Hypothalamus (tissue), 51 donors: ENCODE measurements around the gene DBX1.
"Not testable (repeated sequence)": the region's sequence is repeated elsewhere in the genome, so short reads cannot be mapped to it uniquely, and the experiment has no call there.

Experiments used
- DNase-seq, 51 donors: peaks; one replicate each; lab custom pipeline; 2025; lab: John Stamatoyannopoulos, UW

DBX1 gene

GRCh38 chr11:20160425-20161229 lies at the start of gene DBX1:
TSS of gene DBX1 (minus strand) at chr11:20160475. CDS start at chr11:20160324, 151 bp downstream.
- DNase-seq: no peak

- no peak for DNase-seq
Measured at GRCh38 chr11:20208622-20209111, 48.4 kb upstream of the DBX1 start.

- DNase-seq: no peak
Measured at GRCh38 chr11:20207781-20208621, 47.7 kb upstream of the DBX1 start.

DNA sequence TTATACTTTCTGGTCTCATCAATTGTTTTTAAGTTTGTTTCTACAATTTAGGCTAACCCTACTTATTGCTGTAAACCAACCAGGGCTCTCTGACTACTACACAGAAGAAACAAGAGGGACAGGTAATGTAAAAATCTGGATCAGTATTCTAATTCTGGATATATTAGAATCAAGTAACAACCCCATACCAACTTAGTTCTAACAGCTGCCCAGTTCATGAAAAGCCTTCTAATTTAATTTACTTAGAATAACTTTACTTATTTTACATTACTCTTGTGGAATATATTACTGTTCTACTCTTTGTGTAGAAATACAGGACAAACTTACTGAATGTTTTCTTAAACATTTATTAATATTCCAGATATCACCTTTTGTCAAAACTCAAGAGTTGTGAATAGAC lies 45.5 kb upstream of the DBX1 start:
- no peak for DNase-seq

DNA sequence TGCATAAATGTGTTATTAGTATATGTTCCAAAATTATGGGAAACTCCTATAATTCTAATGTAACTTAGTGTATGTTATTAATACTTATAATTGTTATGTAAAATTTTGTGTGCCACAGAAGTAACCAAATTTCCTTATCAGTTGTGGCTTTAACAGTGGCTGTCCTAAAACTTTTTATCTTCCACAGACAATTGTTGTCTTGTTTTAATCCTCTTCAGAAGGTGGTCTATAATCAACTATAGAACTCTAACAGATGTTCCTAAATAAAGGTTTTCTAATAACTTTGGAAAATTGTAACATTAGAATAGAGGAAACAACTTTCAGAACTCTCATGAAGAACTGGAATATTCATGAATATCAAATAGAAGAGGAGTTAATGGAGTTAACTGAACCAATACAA lies 44.4 kb upstream of the DBX1 start:
- no peak for DNase-seq

DNA sequence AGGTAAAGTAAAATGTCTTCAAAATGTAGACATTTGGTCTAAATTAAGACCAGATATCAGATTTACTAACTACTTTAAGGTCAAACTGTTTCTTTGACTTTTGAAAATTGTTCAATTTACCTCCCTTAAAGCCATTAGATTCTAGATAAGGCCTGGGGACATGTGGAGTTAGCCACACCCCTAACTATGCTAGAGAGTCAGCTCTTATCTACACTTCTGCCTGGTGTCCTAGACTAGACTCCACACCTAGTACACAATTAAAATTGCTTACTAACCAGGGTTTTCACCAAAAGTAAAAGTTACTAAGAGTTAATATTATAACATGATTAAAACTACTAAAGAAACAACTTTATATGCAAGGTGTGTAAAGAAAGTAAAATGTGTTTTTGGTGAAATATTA lies 43.6 kb upstream of the DBX1 start:
- DNase-seq: no peak

- no peak for DNase-seq
Measured at GRCh38 chr11:20201231-20201630, 41.0 kb upstream of the DBX1 start.

- DNase-seq: not testable (repeated sequence)
Measured at GRCh38 chr11:20200331-20200955, 40.2 kb upstream of the DBX1 start.

- DNase-seq: no peak
Measured at GRCh38 chr11:20197881-20198280, 37.6 kb upstream of the DBX1 start.

- DNase-seq: no peak
Measured at GRCh38 chr11:20194470-20194869, 34.2 kb upstream of the DBX1 start.

DNA sequence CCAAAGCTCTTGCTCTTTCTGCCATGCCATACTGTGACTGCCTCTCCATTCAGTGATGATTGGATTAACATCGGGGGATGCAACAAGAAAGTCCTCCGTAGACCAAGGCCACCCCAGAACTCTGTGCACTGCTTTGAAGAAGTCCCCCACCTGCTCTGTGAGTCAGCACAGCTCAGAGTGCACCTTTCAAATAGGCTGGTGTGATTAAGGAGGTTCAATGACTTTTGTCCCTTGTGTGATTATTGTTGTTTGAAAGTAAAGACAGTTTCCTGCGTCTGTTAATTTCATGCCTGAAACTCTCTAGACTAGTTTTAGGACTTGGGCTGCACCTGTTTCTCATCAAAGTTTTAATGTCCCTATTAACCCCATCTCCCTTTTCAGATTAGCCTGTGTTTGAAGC lies 33.0 kb upstream of the DBX1 start:
- DNase-seq: no peak

GRCh38 chr11:20192641-20193040 lies 32.4 kb upstream of the DBX1 start:
- no peak for DNase-seq

GRCh38 chr11:20192151-20192550 lies 31.9 kb upstream of the DBX1 start:
- DNase-seq: no peak

DNA sequence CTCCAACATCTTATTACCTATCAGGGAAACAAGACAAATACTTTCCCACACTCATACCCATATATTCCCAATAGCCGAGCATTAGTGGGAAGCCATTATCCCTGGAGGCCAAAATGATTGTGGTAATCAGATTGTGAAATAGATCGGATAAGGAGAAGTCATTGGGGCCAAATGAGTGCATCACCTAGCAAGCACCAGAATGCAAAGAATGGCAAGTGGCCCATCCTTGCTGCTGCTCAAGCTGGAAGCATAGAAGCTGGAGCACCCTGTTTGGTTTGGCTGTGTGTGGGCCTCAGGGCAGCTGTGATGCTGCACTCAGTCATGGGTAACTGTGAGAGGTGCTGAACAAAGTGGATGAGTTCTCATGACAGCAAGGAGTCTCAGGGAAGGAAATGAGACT lies 18.7 kb upstream of the DBX1 start:
- DNase-seq: no peak

GRCh38 chr11:20177136-20177535 lies 16.9 kb upstream of the DBX1 start:
- no peak for DNase-seq

DNA sequence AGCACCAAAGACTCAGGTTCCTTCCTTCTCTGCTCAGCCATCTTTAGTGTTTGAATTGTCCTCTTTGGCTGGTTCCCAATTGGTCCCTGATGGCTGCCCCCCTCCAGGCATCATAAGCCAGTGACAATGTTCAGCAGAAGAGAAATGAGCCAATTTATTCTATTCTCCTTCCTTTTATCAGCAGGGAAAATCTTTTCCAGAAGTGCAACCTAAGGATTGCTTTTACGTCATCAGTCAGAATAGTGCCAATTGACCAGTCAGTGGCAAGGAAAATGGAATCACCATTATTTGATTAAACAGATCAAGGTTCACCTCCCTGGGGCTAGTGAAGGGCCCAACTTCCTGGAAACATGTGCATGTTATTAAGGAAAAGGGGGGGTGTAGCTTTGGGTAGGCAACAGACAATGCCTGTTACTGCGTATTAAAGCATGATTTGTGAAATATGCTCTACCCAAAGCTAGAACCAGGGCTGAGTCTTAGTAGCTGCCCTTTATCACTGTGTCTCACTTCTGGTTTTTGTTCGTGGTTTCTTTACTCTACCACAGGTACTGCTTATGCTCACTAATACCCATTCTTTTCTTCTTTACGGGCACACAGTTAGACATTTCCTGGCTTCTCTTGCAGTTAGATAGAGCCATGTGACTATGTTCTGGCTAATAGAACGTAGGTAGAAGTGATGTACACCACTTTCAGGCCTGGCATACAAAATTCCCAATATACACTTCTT lies 12.6 kb upstream of the DBX1 start:
- no peak for DNase-seq

DNA sequence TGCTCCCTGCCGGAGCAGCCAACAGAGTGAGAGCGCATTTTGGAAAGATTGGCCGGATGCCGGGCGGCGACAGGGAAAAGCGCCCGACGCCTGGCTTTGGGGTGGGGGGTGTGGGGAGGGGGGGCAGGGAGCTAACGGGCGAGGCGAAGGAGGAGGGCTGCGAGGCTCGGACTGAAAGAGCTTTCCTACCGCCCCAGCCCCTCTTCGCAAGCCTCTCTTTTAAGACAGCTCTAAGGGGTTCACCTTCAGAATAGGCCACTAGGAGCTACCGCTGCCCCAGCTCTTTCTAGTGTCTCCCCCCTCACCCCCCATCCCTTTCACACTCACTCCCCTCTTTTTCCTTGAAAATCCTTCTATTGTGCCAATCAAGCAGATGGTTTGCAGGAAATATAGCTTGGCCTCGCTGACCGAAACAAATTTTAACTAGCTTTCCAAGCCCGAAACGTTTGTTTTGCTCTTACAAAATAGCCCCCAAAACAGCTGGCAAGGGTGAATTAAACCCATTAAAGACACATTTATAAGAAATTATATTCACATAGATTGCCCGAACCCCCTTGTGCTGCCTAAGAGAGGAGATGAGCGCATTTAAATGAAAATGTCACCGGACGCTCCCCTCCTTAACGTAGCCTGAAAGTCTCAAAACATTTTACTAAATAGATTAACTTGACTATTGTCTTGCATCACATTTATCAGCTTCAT lies 3.7 kb upstream of the DBX1 start:
- no peak for DNase-seq

DNA sequence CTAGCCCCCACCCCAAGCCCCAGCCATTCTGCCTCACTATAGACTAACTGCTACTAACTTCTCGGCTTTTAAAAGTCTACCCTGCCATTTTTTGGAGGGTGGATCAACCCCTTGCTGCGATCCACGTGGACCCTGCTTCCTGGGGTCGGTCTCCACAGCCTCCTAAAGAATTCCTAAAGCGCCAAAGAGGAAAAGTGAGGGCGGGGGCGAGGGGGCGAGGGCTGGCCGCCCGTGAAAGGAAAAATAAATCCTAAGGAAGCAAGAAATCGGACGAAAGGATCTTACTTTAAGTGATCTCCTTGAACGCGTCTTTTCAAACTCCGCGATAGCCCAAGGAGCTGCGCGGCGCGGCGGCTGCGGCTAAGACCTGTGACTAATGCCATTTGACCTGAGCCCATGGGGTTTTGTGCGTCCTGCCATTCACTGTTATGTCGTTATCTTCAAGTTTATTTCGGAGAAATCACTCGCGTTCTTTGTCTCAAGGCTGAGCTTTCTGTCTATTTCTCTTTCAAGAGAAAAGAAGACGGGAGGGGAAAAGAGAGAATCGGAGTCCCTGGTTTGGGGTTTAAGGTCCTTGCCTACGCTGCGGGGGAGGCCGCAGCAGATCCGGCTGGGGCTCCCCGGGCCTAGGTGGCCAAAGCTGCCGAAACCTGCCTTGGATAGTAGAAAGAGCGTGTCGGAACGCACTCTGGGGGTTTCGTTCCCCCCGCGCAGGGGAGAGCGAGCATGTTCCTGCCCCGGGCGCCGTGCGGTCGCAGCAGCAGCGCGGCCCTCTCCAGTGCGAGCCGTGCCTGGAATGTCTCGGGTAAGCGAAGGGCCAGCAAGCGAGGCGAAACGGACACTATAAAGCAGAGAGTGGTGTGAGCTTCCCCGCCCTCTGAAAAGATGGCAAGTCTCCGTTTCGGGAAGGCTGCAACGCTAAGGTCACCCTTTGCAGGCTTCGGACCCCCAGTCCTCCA lies 2.8 kb upstream of the DBX1 start:
- peak in 1 of 51 donors; percentile 3 for DNase-seq
